22Rv1 (cell line): ENCODE measurements around the gene ADGRA3.

ENCODE experiments used
- CTCF ChIP-seq: fragments of 450-650 bp; IDR thresholded peaks from 2 replicates; pipeline ENCODE4 v1.5.1; 2017; ENCODE audit warnings: mild to moderate bottlenecking
- ZFX ChIP-seq: fragments of 450-650 bp; IDR thresholded peaks from 2 replicates; pipeline ENCODE4 v1.6.1; 2017; ENCODE audit warnings: antibody characterized with exemption, borderline replicate concordance

GRCh38 chr4:22420291-22420690 is 95.6 kb downstream of the ADGRA3 start:
- no peak for TF ChIP-seq CTCF
- no peak for TF ChIP-seq ZFX
